ENCODE data around the gene CHURC1. TPM values are rescaled to one million over a fixed set of nuclear protein-coding genes. Genes with fewer than 3 reads are reported as not detected.

The CHURC1 gene
- total RNA-seq: 100 to 1,000 TPM in 1 of 4 donors, 10 to 100 TPM in 3; 53.6 to 113 (median 81.9) TPM

GRCh38 chr14:64914237-64915028, at the start of gene CHURC1:
Gene CHURC1, plus strand, starts transcription at chr14:64914455. Its CDS starts 41 bp downstream, at chr14:64914496.
- peak; percentile 97 for DNase-seq (ENCODE audit: low spot score)
- no peak for TF ChIP-seq CTCF (IDR thresholded peaks at IDR 0.05)
- ATAC-seq (ENCODE audit: low FRiP score): peak; percentile 99

- TF ChIP-seq CTCF (IDR thresholded peaks at IDR 0.05): no peak
- DNase-seq (ENCODE audit: low spot score): no peak
Measured at GRCh38 chr14:64865109-64865508, 49.1 kb upstream of the CHURC1 start.

GRCh38 chr14:64865992-64866391, 48.3 kb upstream of the CHURC1 start:
- DNase-seq (ENCODE audit: low spot score): no peak
- ATAC-seq (ENCODE audit: low FRiP score): no peak
- no peak for TF ChIP-seq CTCF (IDR thresholded peaks at IDR 0.05)

More at GRCh38 chr14:64865109-64865508, 49.1 kb upstream of the CHURC1 start:
- no peak for ATAC-seq (ENCODE audit: low FRiP score)

GRCh38 chr14:64867182-64867581, 47.1 kb upstream of the CHURC1 start:
- DNase-seq (ENCODE audit: low spot score) (no peak), ATAC-seq (ENCODE audit: low FRiP score) (no peak)
- no peak for TF ChIP-seq CTCF (IDR thresholded peaks at IDR 0.05)

GRCh38 chr14:64868379-64868778, 45.9 kb upstream of the CHURC1 start:
- DNase-seq (ENCODE audit: low spot score) (no peak), ATAC-seq (ENCODE audit: low FRiP score) (no peak)
- TF ChIP-seq CTCF (IDR thresholded peaks at IDR 0.05): no peak

- DNase-seq (ENCODE audit: low spot score) (no peak), ATAC-seq (ENCODE audit: low FRiP score) (no peak)
- no peak for TF ChIP-seq CTCF (IDR thresholded peaks at IDR 0.05)
Measured at GRCh38 chr14:64868841-64869240, 45.4 kb upstream of the CHURC1 start.

- DNase-seq (ENCODE audit: low spot score): no peak
- no peak for ATAC-seq (ENCODE audit: low FRiP score)
- TF ChIP-seq CTCF (IDR thresholded peaks at IDR 0.05): no peak
Measured at GRCh38 chr14:64870160-64870559, 44.1 kb upstream of the CHURC1 start.

Measured in omental fat pad (tissue), 4 donors.